H1 (cell line): ENCODE data around the gene PLEKHG5. TPM values are rescaled to one million over a fixed set of nuclear protein-coding genes. Genes with fewer than 3 reads are reported as not detected.
A peak's percentile ranks its signal among the peaks of the same experiment; 100 is the strongest.

Experiments
- CTCF ChIA-PET: fragments of 300-600 bp; sonication (Branson Sonifier 250); formaldehyde crosslinking; loops from one replicate; lab custom pipeline; 2021; ENCODE audit not compliant: partially characterized antibody; lab: Charles Lee
- POLR2A ChIA-PET: fragments of 300-600 bp; sonication (Branson Sonifier 250); formaldehyde crosslinking; loops from one replicate; lab custom pipeline; 2021; ENCODE audit warnings: inconsistent platforms; ENCODE audit not compliant: partially characterized antibody; lab: Charles Lee
- DNase-seq, 2 experiments: peaks; one replicate each; pipeline versions ENCODE4 v3.0.0 to v3.0.0-alpha.2; 2010 to 2022; ENCODE audit warnings: low spot score in 2 of 2, low read depth in 1 of 2, mixed read lengths in 1 of 2
- FAIRE-seq: peaks from 2 replicates; lab custom pipeline; 2011; peaks lifted over from hg19 to GRCh38; lab: Jason Lieb, UNC
- H2AFZ ChIP-seq: 2 replicates; pipeline ENCODE4 v1.8.1; 2012; ENCODE audit warnings: low read length, inconsistent platforms
- H2AK5ac ChIP-seq: 2 replicates; pipeline ENCODE4 v1.6.1; 2013; ENCODE audit warnings: low read depth, low read length
- H2BK120ac ChIP-seq: replicated peaks from 2 replicates; pipeline ENCODE3; 2013; ENCODE audit warnings: low read depth, low read length, inconsistent platforms
- H2BK12ac ChIP-seq: 2 replicates; pipeline ENCODE4 v1.6.1; 2013; ENCODE audit warnings: low read depth, low read length
- H2BK15ac ChIP-seq: 2 replicates; pipeline ENCODE4 v1.6.1; 2013; ENCODE audit warnings: low read length
- H2BK20ac ChIP-seq: 2 replicates; pipeline ENCODE4 v1.6.1; 2013; ENCODE audit warnings: low read length
- H2BK5ac ChIP-seq: 2 replicates; pipeline ENCODE4 v1.6.1; 2013; ENCODE audit warnings: low read depth, low read length
- H3K14ac ChIP-seq: 2 replicates; pipeline ENCODE4 v1.6.1; 2013; ENCODE audit warnings: inconsistent platforms; ENCODE audit not compliant: insufficient read length
- H3K18ac ChIP-seq: 2 replicates; pipeline ENCODE4 v1.6.1; 2013; ENCODE audit warnings: low read length; ENCODE audit errors: extremely low read depth
- H3K23ac ChIP-seq: 2 replicates; pipeline ENCODE4 v1.6.1; 2013; ENCODE audit warnings: inconsistent platforms; ENCODE audit not compliant: insufficient read length
- H3K23me2 ChIP-seq: 2 replicates; pipeline ENCODE4 v1.6.1; 2013; ENCODE audit warnings: low read depth, low read length
- H3K27ac ChIP-seq: 2 replicates; pipeline ENCODE4 v1.6.1; 2011; ENCODE audit warnings: low read depth, low read length, inconsistent platforms
- H3K27me3 ChIP-seq, 4 experiments: replicated peaks in 1 of 4; 1 replicate in 1 of 4; 2 replicates in 3 of 4; pipeline versions ENCODE4 v1.6.1 to v1.8.1; 2011 to 2013; ENCODE audit warnings: low read length in 3 of 4, mild to moderate bottlenecking in 3 of 4, inconsistent platforms in 2 of 4, mixed read lengths in 2 of 4, moderate library complexity in 1 of 4; ENCODE audit not compliant: control insufficient read depth in 3 of 4, insufficient read depth in 3 of 4; ENCODE audit errors: extremely low read depth in 1 of 4
- H3K36me3 ChIP-seq, 4 experiments: 2 replicates each; pipeline versions ENCODE4 v1.6.1 to v1.8.1; 2011 to 2013; ENCODE audit warnings: mild to moderate bottlenecking in 4 of 4, low read length in 3 of 4, moderate library complexity in 2 of 4, control low read depth in 1 of 4, inconsistent platforms in 1 of 4; ENCODE audit not compliant: insufficient read depth in 4 of 4, control insufficient read depth in 2 of 4
- H3K4ac ChIP-seq: replicated peaks from 2 replicates; pipeline ENCODE3; 2013; ENCODE audit warnings: low read length, low read depth, mixed read lengths, inconsistent platforms; ENCODE audit not compliant: insufficient read length
- H3K4me1 ChIP-seq, 4 experiments: replicated peaks in 1 of 4; 1 replicate in 1 of 4; 2 replicates in 3 of 4; pipeline versions ENCODE4 v1.6.1 to v1.8.1; 2011 to 2013; ENCODE audit warnings: low read length in 3 of 4, inconsistent platforms in 2 of 4, mixed read lengths in 1 of 4; ENCODE audit not compliant: insufficient read depth in 4 of 4, control insufficient read depth in 3 of 4
- H3K4me2 ChIP-seq, 2 experiments: 2 replicates each; pipeline versions ENCODE4 v1.6.1 to v1.8.1; 2011 to 2013; ENCODE audit warnings: low read depth in 2 of 2, low read length in 2 of 2, control low read depth in 1 of 2, inconsistent platforms in 1 of 2, mild to moderate bottlenecking in 1 of 2; ENCODE audit not compliant: insufficient read depth in 1 of 2
- H3K4me3 ChIP-seq, 4 experiments: fragments of 200-600, 300-600 bp in 1 of 4; sonication (generic), shearing (Covaris generic), sonication (Bioruptor Twin) in 1 of 4; 2 replicates each; pipeline versions ENCODE4 v1.5.1 to v1.8.1; 2011 to 2016; ENCODE audit warnings: low read length in 4 of 4, low read depth in 3 of 4, control low read depth in 2 of 4, inconsistent platforms in 2 of 4, mild to moderate bottlenecking in 2 of 4, mixed read lengths in 1 of 4, moderate library complexity in 1 of 4; ENCODE audit not compliant: insufficient read depth in 2 of 4; ENCODE audit errors: extremely low read depth in 1 of 4
- H3K56ac ChIP-seq: replicated peaks from 2 replicates; pipeline ENCODE3; 2013; ENCODE audit warnings: low read depth, mild to moderate bottlenecking, mixed read lengths, low read length, inconsistent platforms; ENCODE audit not compliant: insufficient read length
- H3K79me1 ChIP-seq: 2 replicates; pipeline ENCODE4 v1.6.1; 2013; ENCODE audit warnings: low read depth, low read length, control low read depth
- H3K79me2 ChIP-seq, 2 experiments: 2 replicates each; pipeline versions ENCODE4 v1.6.1 to v1.8.1; 2012 to 2013; ENCODE audit warnings: low read length in 2 of 2, mild to moderate bottlenecking in 2 of 2, inconsistent platforms in 1 of 2; ENCODE audit not compliant: insufficient read depth in 2 of 2, control insufficient read depth in 1 of 2
- H3K9ac ChIP-seq, 4 experiments: replicated peaks in 1 of 4; 1 replicate in 1 of 4; 2 replicates in 3 of 4; pipeline versions ENCODE4 v1.6.1 to v1.8.1; 2011 to 2013; ENCODE audit warnings: low read depth in 3 of 4, low read length in 3 of 4, control low read depth in 2 of 4, mild to moderate bottlenecking in 2 of 4, moderate library complexity in 2 of 4, inconsistent platforms in 1 of 4; ENCODE audit errors: extremely low read depth in 1 of 4
- H3K9me3 ChIP-seq, 2 experiments: 2 replicates each; pipeline versions ENCODE4 v1.6.1 to v1.8.1; 2012 to 2013; ENCODE audit warnings: mild to moderate bottlenecking in 2 of 2, moderate library complexity in 2 of 2, control low read depth in 1 of 2, inconsistent platforms in 1 of 2, low read depth in 1 of 2, low read length in 1 of 2, mixed read lengths in 1 of 2; ENCODE audit not compliant: insufficient read depth in 2 of 2
- H4K20me1 ChIP-seq, 2 experiments: replicated peaks in 1 of 2; 2 replicates each; pipeline versions ENCODE3 to v1.8.1; 2011 to 2013; ENCODE audit warnings: inconsistent platforms in 2 of 2, low read length in 2 of 2, mild to moderate bottlenecking in 1 of 2; ENCODE audit not compliant: insufficient read depth in 2 of 2, control insufficient read depth in 1 of 2
- H4K5ac ChIP-seq: 2 replicates; pipeline ENCODE4 v1.6.1; 2013; ENCODE audit warnings: low read length, low read depth, mixed read lengths, inconsistent platforms; ENCODE audit not compliant: insufficient read length
- H4K8ac ChIP-seq: 2 replicates; pipeline ENCODE4 v1.8.0; 2013; ENCODE audit warnings: mild to moderate bottlenecking, moderate library complexity, low read length, inconsistent platforms; ENCODE audit not compliant: insufficient read depth; ENCODE audit errors: extremely low read depth
- H4K91ac ChIP-seq: replicated peaks from 2 replicates; pipeline ENCODE3; 2013; ENCODE audit warnings: low read length, mixed read lengths, inconsistent platforms; ENCODE audit not compliant: insufficient read length
- ASH2L ChIP-seq: fragments of 200-600, 300-600 bp; sonication (generic); IDR thresholded peaks from one replicate; pipeline ENCODE4 v1.7.1; 2017; ENCODE audit warnings: low read length
- BCL11A ChIP-seq, 2 experiments: IDR thresholded peaks; one replicate each; pipeline ENCODE4 v1.6.1; 2011; ENCODE audit warnings: low read depth in 2 of 2, low read length in 2 of 2, mild to moderate bottlenecking in 2 of 2
- CREB1 ChIP-seq: IDR thresholded peaks from 2 replicates; pipeline ENCODE4 v1.6.1; 2012; ENCODE audit warnings: inconsistent platforms
- EP300 ChIP-seq, 2 experiments: IDR thresholded peaks; 1 replicate in 1 of 2; 2 replicates in 1 of 2; pipeline ENCODE4 v1.6.1; 2011 to 2012; ENCODE audit warnings: low read depth in 2 of 2, low read length in 2 of 2, mild to moderate bottlenecking in 2 of 2, borderline replicate concordance in 1 of 2, inconsistent platforms in 1 of 2, moderate library complexity in 1 of 2
- EZH2 ChIP-seq: fragments of 200-600 bp; sonication (generic); IDR thresholded peaks from 2 replicates; pipeline ENCODE4 v1.7.1; 2012; ENCODE audit warnings: low read depth, mild to moderate bottlenecking, moderate library complexity, low read length, inconsistent platforms; ENCODE audit not compliant: severe bottlenecking
- RAD21 ChIP-seq, 2 experiments: IDR thresholded peaks in 1 of 2; conservative IDR thresholded peaks in 1 of 2; 2 replicates each; pipeline ENCODE4 v1.6.1; 2011; ENCODE audit warnings: low read depth in 2 of 2, low read length in 2 of 2, improper control_type of control experiment in 1 of 2, inconsistent platforms in 1 of 2, mild to moderate bottlenecking in 1 of 2, moderate library complexity in 1 of 2
- TAF1 ChIP-seq: IDR thresholded peaks from 2 replicates; pipeline ENCODE4 v1.6.1; 2011; ENCODE audit warnings: mild to moderate bottlenecking, low read depth, low read length
- WGBS, 2 experiments: shearing (Covaris generic) in 1 of 2; methylation state at CpG; one replicate each; pipeline versions ENCODE4 v1.1.6 to v1.1.7; 2013 to 2015; ENCODE audit warnings: low lambda C conversion rate in 2 of 2, mixed read lengths in 2 of 2, inconsistent platforms in 1 of 2, low coverage in 1 of 2, missing lambda C conversion rate in 1 of 2; ENCODE audit not compliant: insufficient replicate concordance in 2 of 2, insufficient coverage in 1 of 2, insufficient read length in 1 of 2; ENCODE audit errors: extremely low coverage in 1 of 2, missing lambda C conversion rate in 1 of 2; 5-methylcytosine and 5-hydroxymethylcytosine counted together
- polyA plus RNA-seq, 7 experiments: library from polyadenylated mRNA; depleted of rRNA in 3 of 7; stranded (reverse) in 5 of 7; unstranded in 2 of 7; fragments of >200 nt in 5 of 7; fragments of 200-250 nt in 2 of 7; gene quantifications; 1 replicate in 5 of 7; 2 replicates in 1 of 7; 4 replicates in 1 of 7; pipeline versions ENCODE4 v1.2.1 to v1.2.3, GENCODE V29; 2011 to 2013; ENCODE audit warnings: missing spikeins in 2 of 7, mixed read lengths in 2 of 7
- total RNA-seq: library from RNA; stranded (reverse); fragmentation: NEBNext Ultra II Directional; extraction: Animal tissue kit (Norgen Biotek cat#: 25700); gene quantifications from 2 replicates; pipeline ENCODE4 v1.2.1, GENCODE V29; 2021
- TF ChIP-seq, protein P1 (sequence below): IDR thresholded peaks from 2 replicates; pipeline ENCODE4 v1.6.1; 2011; ENCODE audit warnings: low read length, improper control_type of control experiment
- TF ChIP-seq, protein P2 (sequence below): IDR thresholded peaks from 2 replicates; pipeline ENCODE4 v1.6.1; 2012; ENCODE audit warnings: inconsistent platforms

The PLEKHG5 gene
- total and polyA plus RNA-seq, 2 of the 8 experiments (the other 6 are each of a cell fraction or from before 2014, with no cell fraction given) = 10.4 to 13.8 TPM

DNA sequence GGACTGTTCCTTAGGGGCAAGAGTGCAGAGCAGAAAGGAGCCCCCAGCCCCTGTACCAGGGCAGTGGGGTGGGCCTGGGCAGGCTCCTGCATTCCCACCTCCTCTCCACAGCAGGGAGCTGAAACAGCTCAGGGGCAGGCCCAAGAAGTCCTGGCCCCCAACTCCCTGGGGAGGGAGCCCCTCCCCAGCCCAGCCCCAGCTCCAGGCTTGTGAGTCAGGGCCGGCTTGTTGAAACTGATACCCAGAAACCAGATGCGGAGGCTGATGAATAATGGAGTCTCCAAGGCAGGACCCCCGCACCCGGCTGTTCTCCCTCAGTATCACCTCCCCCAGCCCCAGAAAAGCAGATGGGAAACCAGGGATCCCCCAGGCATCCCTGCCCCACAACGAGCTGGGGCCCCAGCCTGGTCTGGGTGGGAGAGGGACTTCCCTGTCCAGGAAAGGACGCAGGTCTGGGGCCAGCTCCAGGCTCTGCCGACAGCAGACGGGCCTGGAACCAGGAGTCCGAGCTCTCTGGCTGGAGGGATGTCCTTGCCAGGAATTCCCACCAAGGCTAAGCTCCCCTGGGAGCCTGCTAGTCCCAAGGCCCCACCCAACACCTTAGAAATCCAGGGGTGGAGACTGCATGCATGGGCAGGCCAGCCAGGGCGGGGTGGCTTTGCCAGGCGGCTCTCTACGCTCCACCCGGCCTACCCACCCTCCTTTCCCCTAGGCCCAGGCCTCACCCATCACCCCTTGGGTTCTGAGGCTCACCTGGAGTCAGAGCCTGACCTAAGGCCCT is 2.7 kb downstream of the PLEKHG5 start:
- H3K4me2 ChIP-seq = no peak overlapping the region
- no peak for TF ChIP-seq TAF1
- no peak for TF ChIP-seq EP300 (IDR thresholded peaks at IDR 0.05; ENCODE audit: borderline replicate concordance in 1 of 2, low read depth in 2 of 2, low read length in 2 of 2)
- TF ChIP-seq RAD21 (IDR thresholded peaks at IDR 0.05 in 1 of 2, conservative IDR thresholded peaks at IDR 0.05 in 1 of 2; ENCODE audit: low read depth in 2 of 2, low read length in 2 of 2) = no peak
- no peak for TF ChIP-seq EZH2
- no peak for TF ChIP-seq BCL11A (IDR thresholded peaks at IDR 0.05; ENCODE audit: low read depth in 2 of 2, low read length in 2 of 2)
- TF ChIP-seq ASH2L = no peak
- TF ChIP-seq, protein P1, sequence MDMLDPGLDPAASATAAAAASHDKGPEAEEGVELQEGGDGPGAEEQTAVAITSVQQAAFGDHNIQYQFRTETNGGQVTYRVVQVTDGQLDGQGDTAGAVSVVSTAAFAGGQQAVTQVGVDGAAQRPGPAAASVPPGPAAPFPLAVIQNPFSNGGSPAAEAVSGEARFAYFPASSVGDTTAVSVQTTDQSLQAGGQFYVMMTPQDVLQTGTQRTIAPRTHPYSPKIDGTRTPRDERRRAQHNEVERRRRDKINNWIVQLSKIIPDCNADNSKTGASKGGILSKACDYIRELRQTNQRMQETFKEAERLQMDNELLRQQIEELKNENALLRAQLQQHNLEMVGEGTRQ = no peak
- TF ChIP-seq, protein P2, sequence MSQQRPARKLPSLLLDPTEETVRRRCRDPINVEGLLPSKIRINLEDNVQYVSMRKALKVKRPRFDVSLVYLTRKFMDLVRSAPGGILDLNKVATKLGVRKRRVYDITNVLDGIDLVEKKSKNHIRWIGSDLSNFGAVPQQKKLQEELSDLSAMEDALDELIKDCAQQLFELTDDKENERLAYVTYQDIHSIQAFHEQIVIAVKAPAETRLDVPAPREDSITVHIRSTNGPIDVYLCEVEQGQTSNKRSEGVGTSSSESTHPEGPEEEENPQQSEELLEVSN = no peak
- TF ChIP-seq CREB1 = no peak
- H4K5ac ChIP-seq = no peak overlapping the region
- peak overlapping the region; percentile 53; the same call in 1 of the 2 replicates for H4K8ac ChIP-seq
- no peak overlapping the region for H2BK12ac ChIP-seq
- H3K27me3 ChIP-seq = peaks cover 0 to 2% (median 0%) of the 10 kb centered on the region in 4 experiments; a peak in 3 of 7 replicates
- H2BK5ac ChIP-seq = no peak overlapping the region
- no peak overlapping the region for H2AFZ ChIP-seq
- no peak overlapping the region; the same call in 1 of the 2 replicates for H2AK5ac ChIP-seq
- H3K79me2 ChIP-seq = no peaks in the 10 kb centered on the region
- H3K23me2 ChIP-seq = peaks cover 13% of the 10 kb centered on the region; the same call in 1 of the 2 replicates
- H3K4me3 ChIP-seq = no peak overlapping the region
- H3K4me1 ChIP-seq = peaks cover 0 to 28% (median 19%) of the 10 kb centered on the region in 4 experiments; a peak in 6 of 7 replicates
- no peak for DNase-seq
- H2BK15ac ChIP-seq = 0 out of 2 replicates have a peak overlapping the region, but pooled peaks have one; percentile 72
- peaks cover 2% of the 10 kb centered on the region; the same call in 1 of the 2 replicates for H3K79me1 ChIP-seq
- 94% methylated on average over 12 of the region's 13 CpGs; no CpG with 5 or more reads in 1 of the 2 experiments for WGBS, 2 experiments
- no peak overlapping the region for H3K4ac ChIP-seq
- H3K36me3 ChIP-seq = no peaks in the 10 kb centered on the region
- no peak overlapping the region for H3K56ac ChIP-seq
- H3K27ac ChIP-seq = no peak overlapping the region
- no peak overlapping the region for H3K14ac ChIP-seq
- H4K91ac ChIP-seq = no peak overlapping the region
- H3K18ac ChIP-seq = no peak overlapping the region; the same call in 1 of the 2 replicates
- H3K9ac ChIP-seq = no peak overlapping the region
- H2BK20ac ChIP-seq = no peak overlapping the region
- ChIA-PET POLR2A (interaction anchor here (0.5 to 1.3 kb wide), 4 partner anchors 22 to 678 kb away, joined by 3 read pairs; no protein-coding TSS in a partner anchor), CTCF (interaction anchor here (0.6 to 12.0 kb wide), 17 partner anchors 10 to 242 kb away, joined by 3 to 168 read pairs (median 7); no protein-coding TSS in a partner anchor)
- H4K20me1 ChIP-seq = peaks cover 2 to 3% of the 10 kb centered on the region in 2 experiments
- H3K23ac ChIP-seq = no peak overlapping the region
- FAIRE-seq = no peak
- no peak overlapping the region for H2BK120ac ChIP-seq
- H3K9me3 ChIP-seq = no peaks in the 10 kb centered on the region
